Measurements from ENCODE around the gene METTL25. TPM values are rescaled to one million over a fixed set of nuclear protein-coding genes. Genes with fewer than 3 reads are reported as not detected.

Gene METTL25
- total RNA-seq, 1 experiment from 2014 or later = 4.4 TPM

- DNase-seq (ENCODE audit: low spot score) = no peak
Measured at GRCh38 chr12:82468563-82468962, 110.2 kb downstream of the METTL25 start.

- no peak for DNase-seq (ENCODE audit: low spot score)
Measured at GRCh38 chr12:82470906-82471512, 112.7 kb downstream of the METTL25 start.

GRCh38 chr12:82473111-82473754 lies 114.9 kb downstream of the METTL25 start:
- no peak for DNase-seq (ENCODE audit: low spot score)

- DNase-seq (ENCODE audit: low spot score) = no peak
Measured at GRCh38 chr12:82474181-82474797, 116.0 kb downstream of the METTL25 start.

- DNase-seq (ENCODE audit: low spot score) = no peak
Measured at GRCh38 chr12:82474798-82475184, 116.5 kb downstream of the METTL25 start.

- no peak for DNase-seq (ENCODE audit: low spot score)
Measured at GRCh38 chr12:82475211-82475610, 116.9 kb downstream of the METTL25 start.

GRCh38 chr12:82476511-82476910 lies 118.2 kb downstream of the METTL25 start:
- no peak for DNase-seq (ENCODE audit: low spot score)

GRCh38 chr12:82479511-82479910 lies 121.2 kb downstream of the METTL25 start:
- no peak for DNase-seq (ENCODE audit: low spot score)

GRCh38 chr12:82480606-82481005 lies 122.3 kb downstream of the METTL25 start:
- DNase-seq (ENCODE audit: low spot score) = no peak

- DNase-seq (ENCODE audit: low spot score) = no peak
Measured at GRCh38 chr12:82481954-82482353, 123.6 kb downstream of the METTL25 start.

GRCh38 chr12:82486524-82487235 lies 128.4 kb downstream of the METTL25 start:
- peak; percentile 3 for DNase-seq (ENCODE audit: low spot score)

GRCh38 chr12:82504409-82504808 lies 146.1 kb downstream of the METTL25 start:
- DNase-seq (ENCODE audit: low spot score) = no peak

GRCh38 chr12:82505150-82505549 lies 146.8 kb downstream of the METTL25 start:
- DNase-seq (ENCODE audit: low spot score) = no peak

GRCh38 chr12:82507686-82508085 lies 149.4 kb downstream of the METTL25 start:
- DNase-seq (ENCODE audit: low spot score) = no peak

GRCh38 chr12:82510386-82510785 lies 152.1 kb downstream of the METTL25 start:
- DNase-seq (ENCODE audit: low spot score) = no peak

- DNase-seq (ENCODE audit: low spot score) = no peak
Measured at GRCh38 chr12:82514880-82515279, 156.6 kb downstream of the METTL25 start.

- no peak for DNase-seq (ENCODE audit: low spot score)
Measured at GRCh38 chr12:82515652-82516051, 157.3 kb downstream of the METTL25 start.

GRCh38 chr12:82517027-82517426 lies 158.7 kb downstream of the METTL25 start:
- DNase-seq (ENCODE audit: low spot score) = peak; percentile 55

- DNase-seq (ENCODE audit: low spot score) = peak; percentile 36
Measured at GRCh38 chr12:82517808-82518207, 159.5 kb downstream of the METTL25 start.

GRCh38 chr12:82519510-82519909 lies 161.2 kb downstream of the METTL25 start:
- DNase-seq (ENCODE audit: low spot score) = no peak

GRCh38 chr12:82522285-82522684 lies 164.0 kb downstream of the METTL25 start:
- no peak for DNase-seq (ENCODE audit: low spot score)

- no peak for DNase-seq (ENCODE audit: low spot score)
Measured at GRCh38 chr12:82522762-82523161, 164.4 kb downstream of the METTL25 start.

All from HT-29 (cell line).